HEK293 (cell line): ENCODE data around the gene FERMT2.

Experiments used
- CTCF ChIA-PET: fragments of 350-600 bp; formaldehyde crosslinking; extraction: SDS; loops from one replicate; lab custom pipeline; 2021; ENCODE audit warnings: antibody characterized with exemption; lab: Yijun Ruan, JAX
- POLR2A ChIA-PET: fragments of 300-600 bp; formaldehyde crosslinking; extraction: SDS; loops from one replicate; lab custom pipeline; 2020; ENCODE audit warnings: antibody characterized with exemption, inconsistent platforms; lab: Yijun Ruan, JAX
- H3K27ac ChIP-seq: fragments of 200-500 bp; sonication (Bioruptor generic); 2 replicates; pipeline ENCODE4 v1.5.1; 2014; ENCODE audit warnings: low read depth, low read length, control low read depth, inconsistent platforms; ENCODE audit errors: extremely low read depth
- H3K36me3 ChIP-seq, 2 experiments: fragments of 200-500 bp in 1 of 2; sonication (Bioruptor generic) in 1 of 2; 1 replicate in 1 of 2; 2 replicates in 1 of 2; pipeline ENCODE4 v1.5.1; 2014 to 2017; ENCODE audit warnings: inconsistent platforms in 2 of 2, low read length in 2 of 2; ENCODE audit not compliant: control insufficient read depth in 2 of 2, insufficient read depth in 1 of 2
- H3K4me1 ChIP-seq: fragments of 200-500 bp; sonication (Bioruptor generic); 2 replicates; pipeline ENCODE4 v1.5.1; 2014; ENCODE audit warnings: mild to moderate bottlenecking, low read length, inconsistent platforms; ENCODE audit not compliant: control insufficient read depth, insufficient read depth
- H3K4me3 ChIP-seq: 2 replicates; pipeline ENCODE4 v1.5.1; 2011; ENCODE audit warnings: low read depth, mild to moderate bottlenecking, control low read depth, low read length, moderate library complexity
- H3K9me3 ChIP-seq: fragments of 200-500 bp; sonication (Bioruptor generic); 2 replicates; pipeline ENCODE4 v1.5.1; 2014; ENCODE audit warnings: low read depth, low read length, inconsistent platforms; ENCODE audit not compliant: control insufficient read depth, insufficient read depth
- ELK4 ChIP-seq: IDR thresholded peaks from 2 replicates; pipeline ENCODE4 v1.6.1; 2011; ENCODE audit warnings: mild to moderate bottlenecking, low read depth, low read length, borderline replicate concordance
- HOXD13 ChIP-seq: sonication (generic); formaldehyde crosslinking; IDR thresholded peaks from 2 replicates; pipeline ENCODE4 v1.8.0; 2022; ENCODE audit warnings: missing genetic modification reagents, borderline replicate concordance
- KLF17 ChIP-seq: fragments of 450-650 bp; formaldehyde crosslinking; IDR thresholded peaks from 2 replicates; pipeline ENCODE4 v1.5.1; 2016; ENCODE audit warnings: missing biosample characterization, missing genetic modification characterization
- KLF9 ChIP-seq: fragments of 450-650 bp; formaldehyde crosslinking; IDR thresholded peaks from 2 replicates; pipeline ENCODE4 v1.5.1; 2016; ENCODE audit warnings: missing biosample characterization, missing genetic modification characterization, low read depth
- PRDM2 ChIP-seq: fragments of 450-650 bp; formaldehyde crosslinking; IDR thresholded peaks from 2 replicates; pipeline ENCODE4 v1.5.1; 2016; ENCODE audit warnings: missing biosample characterization, missing genetic modification characterization, borderline replicate concordance
- REPIN1 ChIP-seq: fragments of 450-650 bp; formaldehyde crosslinking; IDR thresholded peaks from 2 replicates; pipeline ENCODE4 v1.5.1; 2017; ENCODE audit warnings: missing biosample characterization, missing genetic modification characterization, low read depth
- SP7 ChIP-seq: fragments of 450-650 bp; formaldehyde crosslinking; IDR thresholded peaks from 2 replicates; pipeline ENCODE4 v1.5.1; 2016; ENCODE audit warnings: missing biosample characterization, missing genetic modification characterization
- TRIM28 ChIP-seq: IDR thresholded peaks from 2 replicates; pipeline ENCODE4 v1.6.1; 2011; ENCODE audit warnings: low read length, control low read depth, borderline replicate concordance
- ZNF266 ChIP-seq: fragments of 450-650 bp; formaldehyde crosslinking; IDR thresholded peaks from 2 replicates; pipeline ENCODE4 v1.5.1; 2016; ENCODE audit warnings: missing biosample characterization, missing genetic modification characterization, low read depth
- ZNF274 ChIP-seq, 2 experiments: fragments of 200-500 bp in 1 of 2; fragments of 450-650 bp in 1 of 2; sonication (Bioruptor generic) in 1 of 2; formaldehyde crosslinking in 1 of 2; IDR thresholded peaks; 2 replicates each; pipeline versions ENCODE4 v1.5.1 to v1.6.1; 2014 to 2016; ENCODE audit warnings: borderline replicate concordance in 1 of 2, inconsistent platforms in 1 of 2, low read length in 1 of 2, missing biosample characterization in 1 of 2, missing genetic modification characterization in 1 of 2
- ZNF335 ChIP-seq: fragments of 450-650 bp; formaldehyde crosslinking; conservative IDR thresholded peaks from 2 replicates; pipeline ENCODE4 v1.5.1; 2016; ENCODE audit warnings: missing biosample characterization, missing genetic modification characterization
- ZNF341 ChIP-seq: fragments of 450-650 bp; formaldehyde crosslinking; IDR thresholded peaks from 2 replicates; pipeline ENCODE4; 2016; ENCODE audit warnings: low read depth, missing biosample characterization, missing genetic modification characterization
- ZNF362 ChIP-seq: fragments of 450-650 bp; formaldehyde crosslinking; IDR thresholded peaks from 2 replicates; pipeline ENCODE4 v1.5.1; 2016; ENCODE audit warnings: missing biosample characterization, missing genetic modification characterization
- ZNF549 ChIP-seq: fragments of 450-650 bp; IDR thresholded peaks from 2 replicates; pipeline ENCODE4 v1.5.1; 2018; ENCODE audit warnings: missing biosample characterization, missing genetic modification characterization, mild to moderate bottlenecking, inconsistent platforms, moderate library complexity
- ZNF558 ChIP-seq: fragments of 450-650 bp; formaldehyde crosslinking; IDR thresholded peaks from 2 replicates; pipeline ENCODE4 v1.5.1; 2016; ENCODE audit warnings: missing biosample characterization, missing genetic modification characterization
- ZNF658 ChIP-seq: fragments of 450-650 bp; formaldehyde crosslinking; IDR thresholded peaks from 2 replicates; pipeline ENCODE4; 2016; ENCODE audit warnings: missing biosample characterization, missing genetic modification characterization
- ZNF704 ChIP-seq: fragments of 450-650 bp; formaldehyde crosslinking; IDR thresholded peaks from 2 replicates; pipeline ENCODE4 v1.5.1; 2016; ENCODE audit warnings: missing biosample characterization, missing genetic modification characterization
- ZNF707 ChIP-seq: fragments of 450-650 bp; formaldehyde crosslinking; IDR thresholded peaks from 2 replicates; pipeline ENCODE4 v1.5.1; 2016; ENCODE audit warnings: missing biosample characterization, missing genetic modification characterization
- ZNF791 ChIP-seq: fragments of 450-650 bp; formaldehyde crosslinking; IDR thresholded peaks from 2 replicates; pipeline ENCODE4 v1.5.1; 2016; ENCODE audit warnings: missing biosample characterization, missing genetic modification characterization
- ZSCAN18 ChIP-seq: fragments of 450-650 bp; formaldehyde crosslinking; IDR thresholded peaks from 2 replicates; pipeline ENCODE4 v1.5.1; 2016; ENCODE audit warnings: missing biosample characterization, missing genetic modification characterization
- ZSCAN23 ChIP-seq: fragments of 450-650 bp; formaldehyde crosslinking; IDR thresholded peaks from 2 replicates; pipeline ENCODE4 v1.5.1; 2016; ENCODE audit warnings: missing biosample characterization, missing genetic modification characterization

The FERMT2 gene

GRCh38 chr14:52996493-52996892 lies 45.6 kb upstream of the FERMT2 start:
- ChIA-PET CTCF (no interaction called here), POLR2A (no interaction called here)
- no peaks in the 10 kb centered on the region for H3K9me3 ChIP-seq

GRCh38 chr14:52995998-52996397 lies 45.1 kb upstream of the FERMT2 start:
- Histone ChIP-seq H3K36me3 (no peaks in the 10 kb centered on the region), H3K4me1 (no peaks in the 10 kb centered on the region), H3K27ac (no peak overlapping the region)
- POLR2A ChIA-PET = no interaction called here
- TF ChIP-seq ZNF707 (tag by site-specific recombination) = no peak
- TF ChIP-seq ZNF274 (IDR thresholded peaks at IDR 0.05; ENCODE audit: low read length) = no peak
- TF ChIP-seq ZNF274 (tag by site-specific recombination; IDR thresholded peaks at IDR 0.05; ENCODE audit: borderline replicate concordance) = no peak
- no peak for TF ChIP-seq ZNF362 (tag by site-specific recombination)
- TF ChIP-seq ZNF704 (tag by site-specific recombination) = no peak
- TF ChIP-seq SP7 (tag by site-specific recombination) = no peak
- no peak for TF ChIP-seq ZNF791 (tag by site-specific recombination)
- no peak for TF ChIP-seq ELK4
- TF ChIP-seq KLF17 (tag by site-specific recombination) = no peak
- TF ChIP-seq ZNF341 (tag by site-specific recombination) = no peak
- no peak for TF ChIP-seq ZNF335 (tag by site-specific recombination)
- no peak for TF ChIP-seq PRDM2 (tag by site-specific recombination)
- TF ChIP-seq, all 188 proteins: peak for 0
- CTCF ChIA-PET = no interaction called here
- H3K4me3 ChIP-seq = no peak overlapping the region
- no peaks in the 10 kb centered on the region for H3K9me3 ChIP-seq

More at GRCh38 chr14:52996493-52996892, 45.6 kb upstream of the FERMT2 start:
- H3K4me1 ChIP-seq = no peaks in the 10 kb centered on the region
- TF ChIP-seq ZNF558 (tag by site-specific recombination) (no peak), KLF9 (tag by site-specific recombination) (no peak), ZNF266 (tag by site-specific recombination) (no peak), REPIN1 (tag by site-specific recombination) (no peak), TRIM28 (no peak), ZNF549 (tag by site-specific recombination) (no peak), HOXD13 (CRISPR knock-in tag) (no peak), ZSCAN18 (no peak), ZSCAN23 (no peak), ZNF658 (tag by site-specific recombination) (no peak)
- no peak overlapping the region for H3K27ac ChIP-seq
- H3K36me3 ChIP-seq = no peaks in the 10 kb centered on the region
- no peak overlapping the region for H3K4me3 ChIP-seq
